IMR-90 (cell line): ENCODE measurements around the gene CLRN1.

Experiments used
- BHLHE40 ChIP-seq: fragments of 150-350 bp; IDR thresholded peaks from 2 replicates; pipeline ENCODE4 v1.6.1; 2016; ENCODE audit warnings: mild to moderate bottlenecking, low read depth, low read length
- CEBPB ChIP-seq: IDR thresholded peaks from 2 replicates; pipeline ENCODE4 v1.6.1; 2012; ENCODE audit warnings: low read depth, low read length, improper control_type of control experiment
- ELK1 ChIP-seq: fragments of 150-350 bp; IDR thresholded peaks from 2 replicates; pipeline ENCODE4 v1.6.1; 2016; ENCODE audit warnings: low read depth, mild to moderate bottlenecking, low read length, moderate library complexity, borderline replicate concordance
- POLR2A ChIP-seq: IDR thresholded peaks from 2 replicates; pipeline ENCODE4 v1.6.1; 2012; ENCODE audit warnings: mild to moderate bottlenecking, low read depth, low read length
- RAD21 ChIP-seq: IDR thresholded peaks from 2 replicates; pipeline ENCODE4 v1.6.1; 2012; ENCODE audit warnings: low read length, improper control_type of control experiment
- RCOR1 ChIP-seq: IDR thresholded peaks from 2 replicates; pipeline ENCODE4 v1.6.1; 2012; ENCODE audit warnings: mild to moderate bottlenecking, low read length, improper control_type of control experiment; ENCODE audit not compliant: insufficient replicate concordance
- RFX5 ChIP-seq: IDR thresholded peaks from 2 replicates; pipeline ENCODE4 v1.8.0; 2012; ENCODE audit warnings: low read depth, mild to moderate bottlenecking, low read length, moderate library complexity
- TF ChIP-seq, protein P1 (sequence below): fragments of 150-350 bp; IDR thresholded peaks from 2 replicates; pipeline ENCODE4 v1.6.1; 2017; ENCODE audit warnings: mild to moderate bottlenecking, antibody characterized with exemption, low read length, low read depth
- TF ChIP-seq, protein P2 (sequence below): conservative IDR thresholded peaks from 2 replicates; pipeline ENCODE4 v1.5.1; 2012; ENCODE audit warnings: mild to moderate bottlenecking, low read depth, low read length, improper control_type of control experiment

GRCh38 chr3:150901793-150902192 is 70.7 kb downstream of the CLRN1 start:
- TF ChIP-seq, protein P1, sequence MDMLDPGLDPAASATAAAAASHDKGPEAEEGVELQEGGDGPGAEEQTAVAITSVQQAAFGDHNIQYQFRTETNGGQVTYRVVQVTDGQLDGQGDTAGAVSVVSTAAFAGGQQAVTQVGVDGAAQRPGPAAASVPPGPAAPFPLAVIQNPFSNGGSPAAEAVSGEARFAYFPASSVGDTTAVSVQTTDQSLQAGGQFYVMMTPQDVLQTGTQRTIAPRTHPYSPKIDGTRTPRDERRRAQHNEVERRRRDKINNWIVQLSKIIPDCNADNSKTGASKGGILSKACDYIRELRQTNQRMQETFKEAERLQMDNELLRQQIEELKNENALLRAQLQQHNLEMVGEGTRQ = no peak
- TF ChIP-seq, protein P2, sequence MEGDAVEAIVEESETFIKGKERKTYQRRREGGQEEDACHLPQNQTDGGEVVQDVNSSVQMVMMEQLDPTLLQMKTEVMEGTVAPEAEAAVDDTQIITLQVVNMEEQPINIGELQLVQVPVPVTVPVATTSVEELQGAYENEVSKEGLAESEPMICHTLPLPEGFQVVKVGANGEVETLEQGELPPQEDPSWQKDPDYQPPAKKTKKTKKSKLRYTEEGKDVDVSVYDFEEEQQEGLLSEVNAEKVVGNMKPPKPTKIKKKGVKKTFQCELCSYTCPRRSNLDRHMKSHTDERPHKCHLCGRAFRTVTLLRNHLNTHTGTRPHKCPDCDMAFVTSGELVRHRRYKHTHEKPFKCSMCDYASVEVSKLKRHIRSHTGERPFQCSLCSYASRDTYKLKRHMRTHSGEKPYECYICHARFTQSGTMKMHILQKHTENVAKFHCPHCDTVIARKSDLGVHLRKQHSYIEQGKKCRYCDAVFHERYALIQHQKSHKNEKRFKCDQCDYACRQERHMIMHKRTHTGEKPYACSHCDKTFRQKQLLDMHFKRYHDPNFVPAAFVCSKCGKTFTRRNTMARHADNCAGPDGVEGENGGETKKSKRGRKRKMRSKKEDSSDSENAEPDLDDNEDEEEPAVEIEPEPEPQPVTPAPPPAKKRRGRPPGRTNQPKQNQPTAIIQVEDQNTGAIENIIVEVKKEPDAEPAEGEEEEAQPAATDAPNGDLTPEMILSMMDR = no peak
- TF ChIP-seq ELK1 = no peak
- no peak for TF ChIP-seq BHLHE40
- TF ChIP-seq POLR2A = no peak
- TF ChIP-seq RAD21 = no peak
- no peak for TF ChIP-seq RCOR1
- TF ChIP-seq RFX5 = no peak
- TF ChIP-seq CEBPB = no peak
